Measurements from ENCODE around the gene HYAL3.

GRCh38 chr3:50259432-50260026 lies 39.7 kb downstream of the HYAL3 start:
- no peak for TF ChIP-seq CTCF (conservative IDR thresholded peaks at IDR 0.05; ENCODE audit: low read depth in 2 of 2)
- TF ChIP-seq EZH2phosphoT487 (IDR thresholded peaks at IDR 0.05; ENCODE audit: unreplicated experiment), result no peak
- TF ChIP-seq POLR2AphosphoS5 (IDR thresholded peaks at IDR 0.05; ENCODE audit: low read depth), result no peak

Data from GM23338 (cell line).